ENCODE measurements around the gene DSP.

GRCh38 chr6:7604506-7604905 is 63.0 kb downstream of the DSP start:
- no peak for TF ChIP-seq CTCF (IDR thresholded peaks at IDR 0.05)
- TF ChIP-seq EZH2 (IDR thresholded peaks at IDR 0.05) = no peak
- TF ChIP-seq EZH2phosphoT487 (IDR thresholded peaks at IDR 0.05) = no peak

Measured in neural progenitor cell (in vitro differentiated cells).